GM18511 (cell line): ENCODE data around the gene OR12D1.
"Not testable (repeated sequence)": the region's sequence is repeated elsewhere in the genome, so short reads cannot be mapped to it uniquely, and the experiment has no call there.

Source experiments
- ATAC-seq: cut with Tn5 transposase; IDR thresholded peaks from one replicate; pipeline ENCODE4 v1.9.1; 2021; ENCODE audit warnings: mild to moderate bottlenecking, moderate library complexity; ENCODE audit not compliant: unreplicated experiment

The OR12D1 gene

DNA sequence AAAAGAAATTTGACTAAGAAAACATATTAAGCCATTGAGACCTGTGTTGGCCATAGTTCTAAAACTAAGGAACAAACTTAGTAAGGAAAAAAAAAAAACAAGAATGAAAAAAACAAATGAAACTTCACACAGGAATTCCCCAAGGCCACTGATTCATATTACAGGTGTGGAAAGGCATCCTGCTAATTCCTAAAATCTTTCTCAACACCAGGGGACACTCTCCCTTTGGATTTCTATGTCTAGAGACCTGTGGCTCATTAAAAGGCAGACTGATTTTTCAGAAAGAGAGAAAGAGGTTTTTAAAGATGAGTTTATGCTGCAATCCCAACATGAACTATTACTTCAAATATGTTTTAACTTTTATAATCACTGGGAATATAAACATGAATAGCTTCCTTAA is at the start of gene OR12D1:
Gene OR12D1, plus strand, starts transcription at position 341 of the 400 bp plus-strand sequence.
- ATAC-seq, result no peak

DNA sequence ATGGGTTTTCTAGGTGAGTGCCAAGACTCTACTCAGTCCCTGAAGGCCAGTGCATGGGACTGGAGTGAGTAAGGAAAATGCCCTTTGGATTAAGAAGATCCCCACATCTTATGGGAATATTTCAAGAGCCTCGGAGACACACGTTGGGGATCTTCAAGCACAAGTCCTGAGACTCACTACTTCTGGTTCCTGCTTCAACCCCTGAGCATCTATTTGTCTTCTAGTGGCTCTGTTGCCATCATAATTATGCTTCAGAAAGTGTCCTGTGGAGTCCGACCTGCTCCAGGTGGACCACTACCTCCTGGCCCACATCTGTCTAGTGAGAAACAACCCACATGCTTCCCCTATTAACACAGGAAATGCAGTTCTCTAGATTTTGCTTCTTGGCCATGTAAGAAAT is 46.0 kb upstream of the OR12D1 start, which contains the start of gene OR5V1:
Gene OR5V1, minus strand, starts transcription at position 101 of the 400 bp plus-strand sequence. CDS start 12,670 bp downstream, outside the sequence.
- ATAC-seq, result no peak

DNA sequence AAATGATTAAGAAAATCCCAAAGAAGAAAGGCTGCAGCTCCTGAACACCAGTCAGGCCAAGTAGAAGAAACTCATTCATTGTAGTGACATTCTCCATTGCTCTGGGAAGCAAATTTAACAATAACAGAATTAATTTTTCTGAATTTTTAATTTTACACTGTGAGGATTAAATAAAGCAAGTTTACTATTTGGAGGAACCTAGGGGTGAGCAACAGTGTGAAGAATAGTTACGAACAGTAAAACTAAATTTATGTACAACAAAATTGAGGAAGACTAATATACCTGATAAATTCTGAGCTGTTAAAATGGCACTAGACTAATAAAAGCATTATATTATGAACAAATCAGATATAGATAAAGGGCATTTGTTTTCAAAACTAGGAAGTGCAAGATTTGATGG is 39.5 kb upstream of the OR12D1 start, which contains the start of gene OR12D3:
Gene OR12D3, minus strand, starts transcription at position 101 of the 400 bp plus-strand sequence. Its CDS starts 4 bp downstream, at position 97.
- no peak for ATAC-seq

DNA sequence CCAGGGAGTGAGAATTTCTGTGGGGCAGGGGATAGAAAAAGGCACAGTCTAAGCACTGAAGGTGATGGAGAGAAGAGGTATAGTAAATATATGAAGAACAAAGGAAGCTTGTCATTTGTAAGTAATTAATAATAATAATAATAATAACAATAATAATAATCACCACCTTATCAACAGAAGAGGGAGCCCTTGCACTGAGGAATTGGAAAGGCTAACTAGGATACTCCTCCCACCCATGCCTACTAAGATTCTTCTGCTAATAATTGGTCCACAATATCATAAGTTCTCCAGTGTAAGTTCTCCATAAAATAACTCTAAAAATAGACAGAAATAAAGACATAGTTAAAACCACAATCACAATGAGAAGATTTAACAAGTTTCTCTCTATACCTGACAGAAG is 38.7 kb upstream of the OR12D1 start:
- ATAC-seq, result no peak

DNA sequence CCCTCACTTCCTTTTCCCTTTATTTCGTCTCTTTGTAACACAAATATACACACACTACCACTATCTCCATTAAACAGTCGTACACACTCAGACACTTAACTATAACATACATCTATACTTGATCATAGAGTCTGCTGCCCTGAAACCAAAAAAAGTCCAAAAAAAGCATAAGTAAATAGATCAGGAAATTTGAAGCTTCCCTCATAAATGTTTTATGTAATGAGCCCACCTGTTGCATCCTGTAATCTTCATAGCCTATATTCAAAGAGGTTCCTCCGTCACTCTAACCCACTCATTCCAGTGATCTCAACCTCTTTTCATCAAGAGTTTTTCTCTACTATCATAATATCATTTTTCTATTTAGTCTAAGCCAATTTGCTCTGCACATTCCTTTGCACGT is 26.2 kb upstream of the OR12D1 start:
- ATAC-seq, result no peak

DNA sequence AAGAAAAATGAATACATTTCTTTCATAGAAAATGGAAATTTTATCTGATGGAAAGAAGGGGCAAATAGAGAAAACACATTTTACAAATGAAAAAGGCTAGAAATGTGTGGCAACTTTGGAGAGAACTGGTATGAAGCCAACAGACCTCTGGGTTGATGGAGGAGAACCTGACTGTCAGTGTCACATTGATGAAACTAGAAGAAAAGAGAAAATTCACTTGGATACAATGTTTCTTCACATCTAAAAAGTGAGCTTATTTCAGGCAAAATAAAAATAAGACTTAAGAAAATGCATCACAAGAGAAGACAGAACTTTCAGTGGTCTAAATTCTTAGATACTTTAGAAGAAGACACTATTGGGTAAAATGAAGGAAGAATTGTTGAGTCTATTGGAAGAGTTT is 19.4 kb upstream of the OR12D1 start, which contains the start of gene OR12D2:
Gene OR12D2, plus strand, starts transcription at position 301 of the 400 bp plus-strand sequence. CDS start 1,069 bp downstream, outside the sequence.
- ATAC-seq, result no peak

DNA sequence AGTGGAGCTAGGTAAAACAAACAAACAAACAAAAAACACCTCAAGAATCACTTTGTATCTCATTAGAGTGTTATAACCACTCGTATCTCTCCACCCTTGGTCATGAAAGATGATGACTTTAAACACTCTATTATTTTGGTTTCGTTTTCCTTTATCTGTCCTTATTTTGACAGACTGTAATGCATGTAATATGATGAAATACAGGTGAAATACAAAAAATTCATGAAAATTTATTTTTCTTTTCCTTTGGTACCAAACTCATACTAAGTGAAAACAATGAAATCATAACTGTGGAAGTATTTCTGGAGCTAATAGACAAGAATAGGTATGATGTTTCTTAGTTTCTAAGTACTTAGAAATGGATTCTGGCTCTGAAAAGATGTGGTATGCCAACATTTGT is 15.2 kb upstream of the OR12D1 start:
- ATAC-seq, result no peak

DNA sequence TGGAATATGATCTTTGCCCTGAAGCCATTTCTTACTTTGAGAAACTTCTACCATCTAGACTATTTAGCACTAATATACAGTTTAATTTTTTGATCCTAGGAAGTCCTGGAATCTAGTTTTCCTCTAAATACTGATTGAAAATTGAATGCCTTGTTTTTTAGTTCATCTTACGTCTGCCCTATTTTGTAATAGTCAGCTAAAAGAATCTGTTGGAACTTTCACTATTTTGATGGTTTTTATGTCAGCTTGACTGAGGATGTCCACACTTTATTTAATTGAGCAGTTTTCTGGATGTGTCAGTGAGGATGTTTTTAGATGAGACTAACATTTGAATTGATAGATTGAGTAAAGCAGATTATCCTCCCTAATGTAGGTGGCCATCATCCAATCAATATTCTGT is 10.9 kb upstream of the OR12D1 start:
- no peak for ATAC-seq

DNA sequence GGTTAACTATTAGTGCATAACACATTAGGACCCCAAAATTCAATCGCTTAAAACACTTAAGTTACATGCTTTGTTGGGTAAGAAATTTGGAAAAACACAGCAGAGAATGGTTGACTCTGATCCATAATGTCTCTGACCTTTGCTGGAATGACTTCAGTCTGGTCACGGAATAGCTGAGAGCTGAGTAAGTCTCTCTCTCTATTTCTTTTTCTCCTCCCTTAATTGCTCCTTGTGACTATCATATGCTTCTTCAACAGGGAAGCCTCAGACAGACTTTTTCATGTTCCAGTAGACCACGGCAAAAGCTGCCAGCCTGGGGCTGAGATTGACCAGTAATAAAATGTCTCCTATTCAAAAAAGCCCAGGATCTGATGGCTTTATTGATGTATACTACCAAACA is 4.8 kb downstream of the OR12D1 start:
- ATAC-seq, result no peak

DNA sequence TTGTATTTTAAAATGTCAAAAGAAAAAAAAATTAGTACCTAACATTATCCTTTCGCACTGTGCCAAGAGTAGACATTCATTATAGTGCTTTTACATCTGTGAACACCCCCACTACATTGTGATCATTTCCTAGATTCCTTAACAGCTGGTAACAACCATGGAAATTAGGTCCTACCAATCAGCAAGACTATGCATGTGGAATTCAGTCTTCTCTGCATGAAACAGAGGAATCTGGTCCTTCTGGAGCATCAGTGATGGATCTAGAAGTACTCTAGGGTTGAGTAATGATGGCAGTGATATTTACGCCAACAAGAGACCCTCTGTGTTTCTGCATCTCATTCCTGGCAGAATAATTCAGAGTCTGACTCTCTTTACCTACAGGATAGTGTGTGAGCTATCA is 9.4 kb downstream of the OR12D1 start:
- no peak for ATAC-seq

DNA sequence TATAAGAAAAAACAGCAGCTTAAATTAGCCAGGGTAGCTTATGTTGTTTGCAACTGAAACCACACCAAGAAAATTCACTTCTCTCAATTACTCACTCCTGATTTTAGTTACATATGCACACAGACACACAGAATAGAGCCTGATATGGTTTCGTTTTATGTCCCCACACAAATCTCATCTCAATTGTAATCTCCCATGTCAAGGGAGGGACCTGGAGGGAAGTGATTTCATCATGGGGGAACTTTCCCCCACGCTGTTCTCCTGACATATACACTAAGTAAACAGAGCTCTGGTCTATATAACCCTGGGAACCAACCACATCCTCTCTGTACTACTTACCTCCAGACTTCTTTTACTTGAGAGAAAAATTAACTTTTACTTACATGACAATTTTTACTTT is 9.8 kb downstream of the OR12D1 start:
- ATAC-seq, result no peak

DNA sequence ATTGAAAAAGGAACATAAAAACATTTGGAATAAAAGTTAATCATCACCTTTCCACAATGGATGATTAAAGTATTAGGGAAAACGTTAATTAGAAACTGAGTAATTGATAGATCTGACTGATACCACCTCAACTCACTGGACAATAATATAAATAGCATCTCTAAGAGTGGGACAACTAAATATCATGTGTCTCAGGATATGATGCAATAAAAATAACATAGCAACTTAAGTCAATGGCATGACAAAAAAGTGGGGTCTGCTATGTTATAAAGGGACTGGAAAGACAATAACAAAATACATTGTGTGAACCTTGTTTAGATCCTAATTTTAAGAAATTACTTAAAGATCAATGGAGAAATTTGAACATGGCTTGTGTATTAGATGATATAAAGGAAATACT is 10.3 kb downstream of the OR12D1 start:
- no peak for ATAC-seq

DNA sequence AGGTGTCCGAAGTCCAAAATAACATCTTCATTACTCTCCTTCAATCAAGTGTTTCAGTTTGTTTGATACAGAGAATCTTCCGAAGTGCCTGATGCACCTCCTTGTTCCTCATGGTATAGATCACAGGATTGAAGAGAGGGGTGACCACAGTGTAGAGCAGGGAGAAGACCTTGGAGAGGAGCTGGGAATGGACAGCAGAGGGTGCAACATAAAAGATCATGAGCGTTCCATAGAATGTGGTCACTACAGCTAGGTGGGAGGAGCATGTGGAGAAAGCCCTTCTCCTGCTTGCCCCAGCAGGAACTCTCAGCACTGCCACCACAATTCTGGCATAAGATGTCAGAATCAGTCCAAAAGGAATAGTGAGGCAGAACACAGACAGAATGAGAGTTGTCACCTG is 11.9 kb downstream of the OR12D1 start:
- no peak for ATAC-seq

DNA sequence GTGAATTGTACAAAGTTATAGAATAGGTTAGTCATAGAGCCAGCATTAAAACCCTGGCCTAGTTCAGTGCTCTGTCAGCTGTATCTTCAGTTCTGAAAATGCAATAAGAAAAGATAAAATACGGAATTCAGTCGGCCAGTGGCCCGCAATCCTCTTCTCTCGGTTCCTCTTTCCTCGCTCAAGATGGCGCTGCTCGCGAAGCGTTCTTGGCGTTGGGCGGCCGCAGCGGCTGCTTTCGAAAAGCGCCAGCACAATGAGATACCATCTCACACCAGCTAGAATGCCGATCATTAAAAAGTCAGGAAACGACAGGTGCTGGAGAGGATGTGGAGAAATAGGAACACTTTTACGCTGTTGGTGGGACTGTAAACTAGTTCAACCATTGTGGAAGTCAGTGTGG is 22.0 kb downstream of the OR12D1 start:
- not testable (repeated sequence) for ATAC-seq

DNA sequence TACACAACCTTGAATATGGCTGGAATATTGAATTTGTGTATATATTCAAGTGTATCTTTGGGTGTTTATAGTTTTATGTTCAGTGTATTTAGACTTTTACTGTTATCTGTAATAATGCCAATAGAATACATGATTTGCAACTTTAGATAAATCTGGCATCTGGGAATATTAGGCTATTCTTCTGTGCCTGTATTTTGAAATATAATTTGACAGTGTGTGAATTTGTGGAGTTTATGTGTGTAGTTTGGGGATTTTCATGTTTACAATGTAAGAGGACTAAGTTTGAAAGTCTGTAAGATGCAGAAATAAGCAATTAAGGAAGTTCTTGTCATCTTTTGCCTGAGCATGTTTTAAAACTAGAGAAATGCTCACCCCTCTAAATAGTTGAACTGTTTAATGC is 24.3 kb downstream of the OR12D1 start, which contains the start of gene OR10C1:
Gene OR10C1, plus strand, starts transcription at position 301 of the 400 bp plus-strand sequence. CDS start 710 bp downstream, outside the sequence.
- ATAC-seq, result no peak

DNA sequence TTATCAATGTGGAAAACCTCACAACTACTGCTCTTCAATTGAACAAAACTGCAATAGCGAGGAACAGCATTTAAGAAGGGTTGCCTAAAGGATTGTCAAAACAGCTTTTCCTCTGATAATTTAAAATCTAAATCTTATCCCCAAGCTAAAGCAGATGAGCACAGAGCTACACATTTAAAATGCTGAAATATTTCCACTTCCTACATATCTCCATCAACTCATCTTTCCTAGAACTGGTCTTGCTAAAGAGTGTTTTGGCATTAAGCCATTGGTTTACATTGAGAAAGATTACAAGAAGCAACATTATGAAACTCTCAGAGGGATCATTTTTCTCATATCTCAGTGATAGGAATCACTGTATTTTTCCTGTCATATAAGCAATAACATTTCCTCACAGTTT is 28.0 kb downstream of the OR12D1 start:
- no peak for ATAC-seq

DNA sequence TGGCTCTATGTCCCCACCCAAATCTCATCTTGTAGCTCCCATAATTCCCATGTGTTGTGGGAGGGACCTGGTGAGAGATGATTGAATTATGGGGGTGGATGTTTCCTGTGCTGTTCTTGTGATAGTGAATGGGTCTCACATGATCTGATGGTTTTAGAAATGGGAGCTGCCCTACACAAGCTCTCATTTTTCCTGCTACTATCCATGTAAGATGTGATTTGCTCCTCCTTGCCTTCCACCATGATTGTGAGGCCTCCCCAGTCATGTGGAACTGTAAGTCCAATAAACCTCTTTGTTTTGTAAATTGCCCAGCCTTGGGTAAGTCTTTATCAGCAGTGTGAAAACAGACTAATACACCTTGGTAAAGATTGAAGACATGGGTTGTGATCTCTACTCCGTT is 29.3 kb downstream of the OR12D1 start:
- not testable (repeated sequence) for ATAC-seq

DNA sequence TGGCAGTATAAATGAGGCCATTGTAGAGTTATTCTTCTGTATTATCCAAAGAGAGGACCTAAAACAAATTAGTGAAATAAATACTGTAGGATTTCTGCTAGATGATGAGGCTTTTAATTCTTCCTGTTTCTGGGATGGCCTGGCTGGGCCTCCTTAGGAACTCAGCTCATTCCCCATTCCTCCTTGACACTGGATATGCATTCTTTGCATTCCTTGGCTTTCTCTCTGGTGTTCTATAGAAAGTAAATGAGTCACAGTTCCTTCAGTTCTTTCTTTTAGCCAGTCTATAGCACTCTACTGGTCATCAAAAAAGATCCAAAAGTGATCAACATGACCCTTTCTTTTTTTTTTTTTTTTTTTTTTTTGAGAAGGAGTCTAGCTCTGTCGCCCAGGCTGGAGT is 32.9 kb downstream of the OR12D1 start:
- no peak for ATAC-seq

DNA sequence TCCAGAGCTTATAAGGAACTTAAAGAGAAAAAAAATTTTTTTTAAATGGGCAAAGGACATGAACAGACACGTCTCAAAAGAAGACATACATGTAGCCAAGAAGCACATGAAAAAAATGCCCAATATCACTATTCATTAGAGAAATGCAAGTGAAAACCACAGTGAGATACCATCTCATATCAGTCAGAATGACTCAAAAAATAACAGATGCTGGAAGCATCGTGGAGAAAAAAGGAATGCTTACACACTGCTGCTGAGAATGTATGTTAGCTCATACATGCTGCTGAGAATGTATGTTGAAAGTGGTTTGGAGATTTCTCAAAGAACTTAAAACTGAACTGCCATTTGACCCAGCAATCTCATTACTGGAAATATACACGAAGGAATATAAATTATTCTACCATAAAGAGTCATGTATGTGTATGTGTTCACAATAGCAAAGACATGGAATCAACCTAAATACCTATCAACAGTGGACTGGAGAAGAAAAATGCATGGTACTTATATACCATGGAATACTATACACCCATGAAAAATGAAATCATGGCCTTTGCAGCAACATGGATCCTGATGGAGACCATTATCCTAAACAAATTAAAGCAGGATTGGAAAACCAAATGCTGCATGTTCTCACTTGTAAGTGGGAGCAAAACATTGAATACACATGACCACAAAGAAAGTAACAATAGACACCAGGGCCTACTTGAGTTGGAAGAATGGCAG is 36.9 kb downstream of the OR12D1 start:
- ATAC-seq, result no peak

DNA sequence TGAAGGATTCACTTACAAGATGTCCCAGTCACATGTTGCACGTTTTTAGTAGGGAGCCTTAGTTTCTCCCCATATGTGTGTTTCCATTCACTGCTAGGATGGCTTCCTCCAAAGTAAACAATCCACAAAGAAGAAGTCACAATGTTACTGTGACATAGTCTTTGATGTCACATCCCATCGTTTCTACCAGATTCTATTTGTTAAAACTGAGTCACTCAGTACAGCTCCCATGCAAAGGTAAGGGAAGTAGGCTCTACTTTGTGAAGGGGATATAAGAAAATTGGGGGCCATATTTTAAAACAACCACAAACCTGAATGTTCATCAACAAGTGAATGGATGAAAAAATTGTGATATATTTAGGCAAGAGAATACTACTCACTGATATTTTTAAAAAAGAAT is 42.2 kb downstream of the OR12D1 start, which contains the start of the genes OR11A1 and OR2H1:
Gene OR11A1, minus strand, starts transcription at position 101 of the 400 bp plus-strand sequence. CDS start 29,430 bp downstream, outside the sequence.
Gene OR2H1, plus strand, starts transcription at position 185 of the 400 bp plus-strand sequence. CDS start 4,615 bp downstream, outside the sequence.
- ATAC-seq, result no peak

DNA sequence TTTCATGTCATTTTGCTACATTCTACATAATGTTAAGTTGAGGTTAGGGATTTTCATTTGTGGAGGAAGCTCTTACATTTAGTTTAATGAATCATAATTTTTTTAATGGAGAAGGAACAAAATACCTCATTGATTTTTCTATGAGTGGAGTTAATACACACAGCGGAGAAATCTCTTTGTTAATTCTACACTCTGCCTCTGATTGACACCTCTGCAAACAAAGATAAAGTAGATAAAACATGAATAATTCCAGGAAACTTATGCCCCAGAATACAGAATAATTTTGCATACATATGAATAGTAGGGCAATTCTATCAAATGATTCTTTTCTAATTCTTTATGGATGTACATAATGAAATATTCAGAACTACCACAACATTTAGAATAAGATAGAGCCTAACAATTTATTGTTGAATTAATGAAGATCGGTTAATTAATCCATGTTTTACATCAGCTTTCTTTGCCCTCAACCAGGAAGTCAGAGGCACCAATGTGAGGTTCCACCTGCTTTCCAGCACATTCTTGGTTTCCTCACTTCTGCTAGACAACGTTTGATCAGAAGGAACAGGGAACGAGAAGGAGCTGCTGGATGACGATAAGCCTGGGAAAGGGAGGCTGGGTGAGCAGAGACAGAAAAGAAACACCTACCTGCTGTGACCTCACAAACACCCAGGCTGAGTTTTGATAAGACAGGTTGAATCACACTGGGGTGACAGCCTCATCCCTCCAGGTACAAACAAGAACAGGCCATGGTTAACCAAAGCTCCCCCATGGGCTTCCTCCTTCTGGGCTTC is 46.5 kb downstream of the OR12D1 start:
- ATAC-seq, result no peak
